Tibial artery (tissue), 4 donors: ENCODE data around the gene ATPAF2.

Experiments used
- DNase-seq, 2 donors: peaks; one replicate each; pipeline ENCODE4 v3.0.0-alpha.2; 2019
- H3K27ac ChIP-seq, 2 donors: fragments of 200-600 bp; sonication (generic) in 1 of 2; 1 replicate in 1 of 2; 2 replicates in 1 of 2; pipeline ENCODE4 v1.5.1; 2018 to 2019; ENCODE audit warnings: mild to moderate bottlenecking in 1 of 2
- H3K27me3 ChIP-seq, 2 donors: fragments of 200-600 bp; sonication (generic) in 1 of 2; one replicate each; pipeline versions ENCODE4 v1.5.1 to v1.6.0; 2016 to 2019
- H3K36me3 ChIP-seq, 3 donors: fragments of 200-600 bp; sonication (generic) in 2 of 3; one replicate each; pipeline ENCODE4 v1.5.1; 2016 to 2019; ENCODE audit warnings: mild to moderate bottlenecking in 2 of 3
- H3K4me1 ChIP-seq, 4 donors: fragments of 200-600 bp; sonication (generic) in 2 of 4; 1 replicate in 3 of 4; 2 replicates in 1 of 4; pipeline ENCODE4 v1.5.1; 2016 to 2019
- H3K4me3 ChIP-seq, 2 donors: fragments of 200-600 bp; sonication (generic) in 1 of 2; 1 replicate in 1 of 2; 2 replicates in 1 of 2; pipeline ENCODE4 v1.5.1; 2018 to 2019; ENCODE audit warnings: mild to moderate bottlenecking in 2 of 2
- H3K9me3 ChIP-seq, 3 donors: fragments of 200-600 bp; sonication (generic) in 1 of 3; one replicate each; pipeline ENCODE4 v1.5.1; 2016 to 2019
- CTCF ChIP-seq, 2 experiments: fragments of 200-600 bp in 1 of 2; fragments of 450-650 bp in 1 of 2; IDR thresholded peaks; one replicate each; pipeline ENCODE4 v1.5.1; 2017 to 2019; ENCODE audit warnings: antibody characterized with exemption in 2 of 2, mild to moderate bottlenecking in 1 of 2, moderate library complexity in 1 of 2
- intact Hi-C: fragments of 100-400 bp; cut with DNase I; formaldehyde crosslinking; loops from one replicate; pipeline ENCODE4 v1.15.0; 2023; ENCODE audit warnings: low total_unique reads

Gene ATPAF2

GRCh38 chr17:18018411-18018921 lies 20.5 kb downstream of the ATPAF2 start:
- intact Hi-C loops: no loop called here
- Histone ChIP-seq H3K4me3 (no peak overlapping the region), H3K36me3 (peaks cover 14 to 65% (median 28%) of the 10 kb centered on the region in 3 donors), H3K9me3 (no peaks in the 10 kb centered on the region), H3K4me1 (no peaks in the 10 kb centered on the region), H3K27me3 (no peaks in the 10 kb centered on the region), H3K27ac (no peak overlapping the region)
- DNase-seq: no peak
- no peak for TF ChIP-seq CTCF (IDR thresholded peaks at IDR 0.05)

- no peak for DNase-seq
- H3K4me1 ChIP-seq: no peaks in the 10 kb centered on the region
- peaks cover 14 to 63% (median 28%) of the 10 kb centered on the region in 3 donors for H3K36me3 ChIP-seq
- H3K27ac ChIP-seq: no peak overlapping the region
- H3K27me3 ChIP-seq: no peaks in the 10 kb centered on the region
- no peak for TF ChIP-seq CTCF (IDR thresholded peaks at IDR 0.05)
- no peak overlapping the region for H3K4me3 ChIP-seq
- no peaks in the 10 kb centered on the region for H3K9me3 ChIP-seq
- intact Hi-C loops: no loop called here
Observed at GRCh38 chr17:18017958-18018357, 21.0 kb downstream of the ATPAF2 start.

GRCh38 chr17:18016426-18016825 lies 22.5 kb downstream of the ATPAF2 start:
- no peaks in the 10 kb centered on the region for H3K9me3 ChIP-seq
- H3K36me3 ChIP-seq: peaks cover 19 to 58% (median 29%) of the 10 kb centered on the region in 3 donors
- no peak overlapping the region for H3K4me3 ChIP-seq
- no peaks in the 10 kb centered on the region for H3K27me3 ChIP-seq
- DNase-seq: no peak
- TF ChIP-seq CTCF (IDR thresholded peaks at IDR 0.05): no peak
- no peaks in the 10 kb centered on the region for H3K4me1 ChIP-seq
- H3K27ac ChIP-seq: no peak overlapping the region
- intact Hi-C loops: no loop called here

GRCh38 chr17:18015593-18015992 lies 23.4 kb downstream of the ATPAF2 start:
- intact Hi-C loops: no loop called here
- no peak for DNase-seq
- H3K27me3 ChIP-seq: no peaks in the 10 kb centered on the region

GRCh38 chr17:18014006-18014405 lies 25.0 kb downstream of the ATPAF2 start:
- no peak for TF ChIP-seq CTCF (IDR thresholded peaks at IDR 0.05)
- no peaks in the 10 kb centered on the region for H3K4me1 ChIP-seq
- H3K27ac ChIP-seq: no peak overlapping the region
- intact Hi-C loops: no loop called here
- no peaks in the 10 kb centered on the region for H3K9me3 ChIP-seq
- no peak overlapping the region for H3K4me3 ChIP-seq
- peaks cover 19 to 64% (median 36%) of the 10 kb centered on the region in 3 donors for H3K36me3 ChIP-seq
- no peaks in the 10 kb centered on the region for H3K27me3 ChIP-seq
- DNase-seq: no peak

More at GRCh38 chr17:18015593-18015992, 23.4 kb downstream of the ATPAF2 start:
- Histone ChIP-seq H3K27ac (no peak overlapping the region), H3K4me1 (no peaks in the 10 kb centered on the region), H3K36me3 (peaks cover 19 to 58% (median 29%) of the 10 kb centered on the region in 3 donors), H3K9me3 (no peaks in the 10 kb centered on the region), H3K4me3 (no peak overlapping the region)
- no peak for TF ChIP-seq CTCF (IDR thresholded peaks at IDR 0.05)

GRCh38 chr17:18011286-18011685 lies 27.7 kb downstream of the ATPAF2 start:
- H3K4me1 ChIP-seq: no peaks in the 10 kb centered on the region
- DNase-seq: no peak
- peaks cover 16 to 77% (median 33%) of the 10 kb centered on the region in 3 donors for H3K36me3 ChIP-seq
- H3K27ac ChIP-seq: no peak overlapping the region
- no peak for TF ChIP-seq CTCF (IDR thresholded peaks at IDR 0.05)
- intact Hi-C loops: no loop called here
- no peaks in the 10 kb centered on the region for H3K27me3 ChIP-seq
- H3K4me3 ChIP-seq: no peak overlapping the region
- H3K9me3 ChIP-seq: no peaks in the 10 kb centered on the region
